CD4-positive, alpha-beta memory T cell (primary cell): Measurements from ENCODE around the gene CYP1B1. TPM values are rescaled to one million over a fixed set of nuclear protein-coding genes. Genes with fewer than 3 reads are reported as not detected.

ENCODE experiments used
- polyA plus RNA-seq, 2 donors: library from polyadenylated mRNA; unstranded; fragments of 300-500 nt; fragmentation: Illumina TruSeq; gene quantifications; one replicate each; pipeline ENCODE4 v1.2.3, GENCODE V29; 2021
- total RNA-seq, 2 experiments: library from RNA; stranded (reverse); gene quantifications; one replicate each; pipeline ENCODE4 v1.2.3, GENCODE V29; 2021

CYP1B1 gene
- total and polyA plus RNA-seq, 4 experiments from 2014 or later = 0.04 to 6.4 (median 5.8) TPM; not detected in 1

Other genes with a start within 250 kb of the CYP1B1 start
- gene RMDN2, start 150.9 kb downstream of the CYP1B1 start, total RNA-seq = 1 to 10 TPM; 3.3 to 4.0 TPM
- gene RMDN2, start 150.9 kb downstream of the CYP1B1 start, polyA plus RNA-seq = 1 to 10 TPM; 3.1 TPM